Measurements from ENCODE around the gene STRN4.
"Not testable (repeated sequence)": the region's sequence is repeated elsewhere in the genome, so short reads cannot be mapped to it uniquely, and the experiment has no call there.

Gene STRN4

GRCh38 chr19:46773018-46773399 is 26.8 kb upstream of the STRN4 start:
- no peak for DNase-seq

- no peak for DNase-seq
These were observed 26.1 kb upstream of the STRN4 start for GRCh38 chr19:46772170-46773017.

- not testable (repeated sequence) for DNase-seq
These were observed 22.5 kb upstream of the STRN4 start for GRCh38 chr19:46768746-46769145.

- peak in 1 of 2 experiments; percentile 41 for DNase-seq
These were observed 20.5 kb upstream of the STRN4 start for GRCh38 chr19:46766569-46767317.

GRCh38 chr19:46764817-46765291 is 18.6 kb upstream of the STRN4 start:
- no peak for DNase-seq

GRCh38 chr19:46762245-46762890 is 16.1 kb upstream of the STRN4 start:
- DNase-seq = no peak

GRCh38 chr19:46761418-46761831 is 15.2 kb upstream of the STRN4 start:
- DNase-seq = no peak

- DNase-seq = not testable (repeated sequence)
These were observed 14.6 kb upstream of the STRN4 start for GRCh38 chr19:46760897-46761296.

GRCh38 chr19:46760363-46760762 is 14.1 kb upstream of the STRN4 start:
- no peak for DNase-seq

- no peak for DNase-seq
These were observed 13.6 kb upstream of the STRN4 start for GRCh38 chr19:46759817-46760333.

GRCh38 chr19:46759206-46759605 is 13.0 kb upstream of the STRN4 start:
- no peak for DNase-seq

GRCh38 chr19:46756544-46756888 is 10.3 kb upstream of the STRN4 start:
- DNase-seq = no peak

GRCh38 chr19:46755853-46756543 is 9.7 kb upstream of the STRN4 start:
- no peak for DNase-seq

GRCh38 chr19:46755077-46755852 is 9.0 kb upstream of the STRN4 start:
- no peak for DNase-seq

- peak; percentile 74 to 78 for DNase-seq
These were observed 7.3 kb upstream of the STRN4 start for GRCh38 chr19:46753420-46754155.

- DNase-seq = peak; percentile 22 to 32
These were observed 2.3 kb upstream of the STRN4 start for GRCh38 chr19:46748325-46749109.

- DNase-seq = no peak
These were observed 549 bp downstream of the STRN4 start, which contains the start of gene FKRP for GRCh38 chr19:46745521-46746280. Gene FKRP, plus strand, starts transcription at chr19:46746057. Its CDS starts 9,394 bp downstream, at chr19:46755451.

- no peak for DNase-seq
These were observed 1.2 kb downstream of the STRN4 start for GRCh38 chr19:46745030-46745429.

GRCh38 chr19:46744005-46744691 is 2.1 kb downstream of the STRN4 start:
- no peak for DNase-seq

All from NCI-H2081 (cell line).